Loucy (cell line): ENCODE measurements around the gene PHOSPHO2.
"Not testable (repeated sequence)": the region's sequence is repeated elsewhere in the genome, so short reads cannot be mapped to it uniquely, and the experiment has no call there.

Experiments used
- H2AFZ ChIP-seq: fragments of 200-600 bp; sonication (generic); 2 replicates; pipeline ENCODE4 v1.6.0; 2016; ENCODE audit warnings: antibody characterized with exemption, mild to moderate bottlenecking, low read length, moderate library complexity
- H3F3A ChIP-seq: fragments of 200-600 bp; 2 replicates; pipeline ENCODE4 v1.6.0; 2016; ENCODE audit warnings: antibody characterized with exemption, low read depth, mild to moderate bottlenecking
- H3K27me3 ChIP-seq: fragments of 200-600 bp; sonication (generic); 2 replicates; pipeline ENCODE4 v1.6.1; 2014; ENCODE audit warnings: low read length, mild to moderate bottlenecking; ENCODE audit not compliant: insufficient read depth, poor library complexity, severe bottlenecking
- H3K36me3 ChIP-seq: fragments of 200-600 bp; sonication (generic); 2 replicates; pipeline ENCODE4 v1.6.1; 2016; ENCODE audit warnings: low read length; ENCODE audit not compliant: insufficient read depth
- H3K4me1 ChIP-seq: fragments of 200-600 bp; sonication (generic); 2 replicates; pipeline ENCODE4 v1.5.1; 2014; ENCODE audit warnings: low read length, mild to moderate bottlenecking; ENCODE audit not compliant: insufficient read depth, poor library complexity, severe bottlenecking
- H3K4me2 ChIP-seq: fragments of 200-600 bp; sonication (generic); 2 replicates; pipeline ENCODE4 v1.6.0; 2014; ENCODE audit warnings: antibody characterized with exemption, low read length, low read depth, mild to moderate bottlenecking; ENCODE audit not compliant: poor library complexity, severe bottlenecking
- H3K4me3 ChIP-seq: fragments of 200-600 bp; sonication (generic); 2 replicates; pipeline ENCODE4 v1.5.1; 2014; ENCODE audit warnings: low read length, mild to moderate bottlenecking, mixed read lengths; ENCODE audit not compliant: poor library complexity, severe bottlenecking
- H3K79me2 ChIP-seq: fragments of 200-600 bp; sonication (generic); 2 replicates; pipeline ENCODE4 v1.6.1; 2014; ENCODE audit warnings: low read length; ENCODE audit not compliant: insufficient read depth
- H3K9ac ChIP-seq: fragments of 200-600 bp; sonication (generic); 2 replicates; pipeline ENCODE4 v1.6.0; 2014; ENCODE audit warnings: mild to moderate bottlenecking, low read depth, low read length, moderate library complexity; ENCODE audit not compliant: poor library complexity, severe bottlenecking
- H3K9me2 ChIP-seq: fragments of 200-600 bp; sonication (generic); replicated peaks from 2 replicates; pipeline ENCODE4 v1.6.1; 2016; ENCODE audit warnings: low read depth, low read length, mixed read lengths
- H3K9me3 ChIP-seq: fragments of 200-600 bp; sonication (generic); 2 replicates; pipeline ENCODE4 v1.6.1; 2014; ENCODE audit warnings: mild to moderate bottlenecking, antibody characterized with exemption, low read length, low read depth; ENCODE audit not compliant: insufficient read depth
- H4K20me1 ChIP-seq: fragments of 200-600 bp; sonication (generic); 2 replicates; pipeline ENCODE4 v1.6.0; 2014; ENCODE audit warnings: antibody characterized with exemption, low read length, mild to moderate bottlenecking; ENCODE audit not compliant: insufficient read depth, poor library complexity, severe bottlenecking
- CTCF ChIP-seq: fragments of 200-600 bp; sonication (generic); conservative IDR thresholded peaks from 2 replicates; pipeline ENCODE4 v1.5.1; 2014; ENCODE audit warnings: mild to moderate bottlenecking, antibody characterized with exemption, low read length
- EZH2phosphoT487 ChIP-seq: fragments of 200-600 bp; IDR thresholded peaks from 2 replicates; pipeline ENCODE4 v1.6.1; 2018; ENCODE audit warnings: antibody characterized with exemption, mild to moderate bottlenecking, moderate library complexity, borderline replicate concordance

Gene PHOSPHO2

GRCh38 chr2:169683054-169683424 lies 11.2 kb upstream of the PHOSPHO2 start:
- H3K9me2 ChIP-seq: no peaks in the 10 kb centered on the region
- no peak overlapping the region for H3K4me3 ChIP-seq
- H3K9me3 ChIP-seq: no peaks in the 10 kb centered on the region
- H3K4me2 ChIP-seq: no peak overlapping the region
- H3K79me2 ChIP-seq: no peaks in the 10 kb centered on the region
- TF ChIP-seq EZH2phosphoT487 (no peak), CTCF (no peak)
- H2AFZ ChIP-seq: no peak overlapping the region
- H3K27me3 ChIP-seq: no peaks in the 10 kb centered on the region
- H4K20me1 ChIP-seq: no peaks in the 10 kb centered on the region
- no peaks in the 10 kb centered on the region for H3K36me3 ChIP-seq
- H3K4me1 ChIP-seq: no peaks in the 10 kb centered on the region
- H3F3A ChIP-seq: no peaks in the 10 kb centered on the region
- H3K9ac ChIP-seq: no peak overlapping the region

GRCh38 chr2:169683425-169684134 lies 10.7 kb upstream of the PHOSPHO2 start:
- no peaks in the 10 kb centered on the region for H3K4me1 ChIP-seq
- no peaks in the 10 kb centered on the region for H3K9me3 ChIP-seq
- no peaks in the 10 kb centered on the region for H3F3A ChIP-seq
- H3K9me2 ChIP-seq: no peaks in the 10 kb centered on the region
- no peak overlapping the region for H3K4me2 ChIP-seq
- TF ChIP-seq CTCF (no peak), EZH2phosphoT487 (no peak)
- H3K79me2 ChIP-seq: no peaks in the 10 kb centered on the region
- no peaks in the 10 kb centered on the region for H3K36me3 ChIP-seq
- no peaks in the 10 kb centered on the region for H3K27me3 ChIP-seq
- H4K20me1 ChIP-seq: no peaks in the 10 kb centered on the region
- no peak overlapping the region for H2AFZ ChIP-seq
- H3K9ac ChIP-seq: no peak overlapping the region
- H3K4me3 ChIP-seq: no peak overlapping the region

GRCh38 chr2:169684135-169684565 lies 10.1 kb upstream of the PHOSPHO2 start:
- no peaks in the 10 kb centered on the region for H3K9me2 ChIP-seq
- H3K36me3 ChIP-seq: no peaks in the 10 kb centered on the region
- no peak overlapping the region for H3K4me3 ChIP-seq
- no peaks in the 10 kb centered on the region for H3K4me1 ChIP-seq
- TF ChIP-seq EZH2phosphoT487 (no peak), CTCF (no peak)
- no peaks in the 10 kb centered on the region for H3K9me3 ChIP-seq
- no peak overlapping the region for H2AFZ ChIP-seq
- H3K79me2 ChIP-seq: no peaks in the 10 kb centered on the region
- no peak overlapping the region for H3K9ac ChIP-seq
- H3F3A ChIP-seq: no peaks in the 10 kb centered on the region
- no peak overlapping the region for H3K4me2 ChIP-seq
- no peaks in the 10 kb centered on the region for H3K27me3 ChIP-seq
- H4K20me1 ChIP-seq: no peaks in the 10 kb centered on the region

GRCh38 chr2:169684712-169685111 lies 9.6 kb upstream of the PHOSPHO2 start:
- not testable (repeated sequence) for H2AFZ ChIP-seq, H3K36me3 ChIP-seq, H3K9me2 ChIP-seq, H3K4me2 ChIP-seq, H3K4me3 ChIP-seq, H3K79me2 ChIP-seq, H3F3A ChIP-seq, H3K4me1 ChIP-seq, H3K9ac ChIP-seq, H3K9me3 ChIP-seq, H3K27me3 ChIP-seq, H4K20me1 ChIP-seq

- H3K9me3 ChIP-seq, H3K9ac ChIP-seq, H3F3A ChIP-seq, H3K4me2 ChIP-seq, H3K4me3 ChIP-seq, H4K20me1 ChIP-seq, H3K9me2 ChIP-seq, H3K4me1 ChIP-seq, H3K27me3 ChIP-seq, H2AFZ ChIP-seq, H3K36me3 ChIP-seq, H3K79me2 ChIP-seq: not testable (repeated sequence)
Observed at GRCh38 chr2:169686825-169687224, 7.4 kb upstream of the PHOSPHO2 start.
